ENCODE results near the gene FZD4.

The FZD4 gene

GRCh38 chr11:86904001-86904400 is 51.2 kb downstream of the FZD4 start:
- no peak for DNase-seq

GRCh38 chr11:86902345-86902744 is 52.9 kb downstream of the FZD4 start:
- DNase-seq = no peak

- no peak for DNase-seq
Observed at GRCh38 chr11:86901599-86901998, 53.6 kb downstream of the FZD4 start.

DNA sequence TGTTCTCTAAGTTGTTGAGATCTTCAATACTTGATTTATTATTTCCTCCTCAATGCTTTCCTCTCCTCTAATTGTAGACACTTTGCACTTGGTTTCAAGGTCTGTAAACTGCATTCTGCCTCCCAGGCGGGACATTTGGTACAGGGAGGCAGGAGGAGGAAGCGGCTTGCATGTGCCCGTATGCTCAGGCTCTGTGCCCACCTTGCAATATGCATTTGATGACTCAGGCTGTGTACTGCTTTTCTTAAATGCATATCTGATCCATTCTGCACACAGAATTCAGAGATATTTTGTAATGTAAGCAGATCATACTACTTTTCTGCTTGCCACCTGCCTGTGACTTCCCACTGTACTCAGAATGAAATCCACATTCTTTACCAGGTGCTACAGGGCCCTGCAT is 55.0 kb downstream of the FZD4 start:
- no peak for DNase-seq

- DNase-seq = no peak
Observed at GRCh38 chr11:86898689-86899088, 56.5 kb downstream of the FZD4 start.

GRCh38 chr11:86896441-86896841 is 58.8 kb downstream of the FZD4 start:
- DNase-seq = no peak

Data from NCI-H1092 treated with DMSO at 0.1 percent for 48 hours (cell line).